SU-DHL-6 (cell line): Measurements from ENCODE around the gene B3GALNT1.

ENCODE experiments used
- H2AFZ ChIP-seq: fragments of 200-600 bp; sonication (generic); 2 replicates; pipeline ENCODE4 v1.6.1; 2014; ENCODE audit warnings: low read depth, mild to moderate bottlenecking, moderate library complexity, mixed read lengths, antibody characterized with exemption, low read length; ENCODE audit not compliant: severe bottlenecking
- H3F3A ChIP-seq: fragments of 200-600 bp; shearing (Covaris generic); 2 replicates; pipeline ENCODE4 v1.6.0; 2016; ENCODE audit warnings: antibody characterized with exemption, mild to moderate bottlenecking; ENCODE audit not compliant: insufficient read depth
- H3K27ac ChIP-seq: fragments of 200-600 bp; sonication (generic); 2 replicates; pipeline ENCODE4 v1.5.1; 2016; ENCODE audit warnings: low read depth, mild to moderate bottlenecking, low read length, moderate library complexity, mixed read lengths
- H3K27me3 ChIP-seq: fragments of 200-600 bp; sonication (generic), shearing (Covaris generic); 2 replicates; pipeline ENCODE4 v1.6.0; 2014; ENCODE audit warnings: mild to moderate bottlenecking, low read length
- H3K36me3 ChIP-seq: fragments of 200-600 bp; sonication (generic); 2 replicates; pipeline ENCODE4 v1.6.1; 2014; ENCODE audit warnings: mild to moderate bottlenecking, low read length, mixed read lengths
- H3K4me2 ChIP-seq: fragments of 300-600, 200-600 bp; shearing (Covaris generic), sonication (generic); 2 replicates; pipeline ENCODE4 v1.6.0; 2014; ENCODE audit warnings: low read length, low read depth, mild to moderate bottlenecking; ENCODE audit not compliant: poor library complexity, severe bottlenecking
- H3K4me3 ChIP-seq: fragments of 200-600 bp; sonication (generic); 2 replicates; pipeline ENCODE4 v1.5.1; 2014; ENCODE audit warnings: antibody characterized with exemption, low read length, mild to moderate bottlenecking, mixed read lengths; ENCODE audit not compliant: insufficient read depth, poor library complexity, severe bottlenecking
- H3K79me2 ChIP-seq: fragments of 200-600 bp; sonication (generic); 2 replicates; pipeline ENCODE4 v1.6.1; 2014; ENCODE audit warnings: mild to moderate bottlenecking, low read length, moderate library complexity; ENCODE audit not compliant: insufficient read depth
- H3K9ac ChIP-seq: fragments of 200-600 bp; sonication (generic); 2 replicates; pipeline ENCODE4 v1.7.0; 2014; ENCODE audit warnings: mild to moderate bottlenecking, low read length
- H3K9me2 ChIP-seq: fragments of 200-600 bp; sonication (generic); replicated peaks from 2 replicates; pipeline ENCODE4 v1.6.1; 2014; ENCODE audit warnings: low read length; ENCODE audit not compliant: insufficient read depth
- H3K9me3 ChIP-seq: fragments of 200-600 bp; sonication (generic); 2 replicates; pipeline ENCODE4 v1.6.1; 2014; ENCODE audit warnings: low read length, mixed read lengths; ENCODE audit not compliant: insufficient read depth
- H4K20me1 ChIP-seq: fragments of 200-600 bp; sonication (generic); 2 replicates; pipeline ENCODE4 v1.6.1; 2014; ENCODE audit warnings: low read depth, mild to moderate bottlenecking, antibody characterized with exemption, low read length, moderate library complexity, mixed read lengths
- CTCF ChIP-seq: fragments of 200-600 bp; sonication (generic); IDR thresholded peaks from one replicate; pipeline ENCODE4 v1.5.1; 2017; ENCODE audit warnings: antibody characterized with exemption, mild to moderate bottlenecking, low read length, moderate library complexity; ENCODE audit not compliant: insufficient read depth, poor library complexity, severe bottlenecking
- EZH2phosphoT487 ChIP-seq: fragments of 200-600 bp; sonication (generic), shearing (Covaris generic); conservative IDR thresholded peaks from 2 replicates; pipeline ENCODE4 v1.6.1; 2018; ENCODE audit warnings: mild to moderate bottlenecking, antibody characterized with exemption, low read length, moderate library complexity, mixed read lengths

Gene B3GALNT1

GRCh38 chr3:161066930-161067329, 38.2 kb downstream of the B3GALNT1 start:
- Histone ChIP-seq H3K9ac (no peak overlapping the region), H3K79me2 (no peaks in the 10 kb centered on the region), H3F3A (no peaks in the 10 kb centered on the region), H3K9me2 (no peaks in the 10 kb centered on the region), H3K27me3 (no peaks in the 10 kb centered on the region), H3K4me2 (no peak overlapping the region), H4K20me1 (no peaks in the 10 kb centered on the region), H3K9me3 (no peaks in the 10 kb centered on the region), H2AFZ (no peak overlapping the region), H3K27ac (no peak overlapping the region), H3K36me3 (no peaks in the 10 kb centered on the region), H3K4me3 (no peak overlapping the region)
- no peak for TF ChIP-seq CTCF
- TF ChIP-seq EZH2phosphoT487, result no peak

- no peak overlapping the region for H2AFZ ChIP-seq
- H3K27me3 ChIP-seq, result no peaks in the 10 kb centered on the region
- no peaks in the 10 kb centered on the region for H3K79me2 ChIP-seq
- H3K4me2 ChIP-seq, result no peak overlapping the region
- H3F3A ChIP-seq, result no peaks in the 10 kb centered on the region
- H3K9me3 ChIP-seq, result no peaks in the 10 kb centered on the region
- H3K9ac ChIP-seq, result no peak overlapping the region
- H3K4me3 ChIP-seq, result no peak overlapping the region
- no peak overlapping the region for H3K27ac ChIP-seq
- H4K20me1 ChIP-seq, result no peaks in the 10 kb centered on the region
- TF ChIP-seq CTCF, result no peak
- TF ChIP-seq EZH2phosphoT487, result no peak
- H3K9me2 ChIP-seq, result no peaks in the 10 kb centered on the region
- H3K36me3 ChIP-seq, result no peaks in the 10 kb centered on the region
These were observed 40.7 kb downstream of the B3GALNT1 start for GRCh38 chr3:161064413-161064812.

- Histone ChIP-seq H3K9ac (no peak overlapping the region), H3K36me3 (no peaks in the 10 kb centered on the region), H3K4me2 (no peak overlapping the region), H3K4me3 (no peak overlapping the region), H2AFZ (no peak overlapping the region), H3K27ac (no peak overlapping the region), H3K79me2 (no peaks in the 10 kb centered on the region), H3K9me2 (no peaks in the 10 kb centered on the region), H3K9me3 (no peaks in the 10 kb centered on the region), H4K20me1 (no peaks in the 10 kb centered on the region), H3F3A (no peaks in the 10 kb centered on the region), H3K27me3 (no peaks in the 10 kb centered on the region)
- TF ChIP-seq EZH2phosphoT487 (no peak), CTCF (no peak)
These were observed 50.1 kb downstream of the B3GALNT1 start for GRCh38 chr3:161054860-161055604.
